Measurements from ENCODE around the gene TEX2.

The TEX2 gene

DNA sequence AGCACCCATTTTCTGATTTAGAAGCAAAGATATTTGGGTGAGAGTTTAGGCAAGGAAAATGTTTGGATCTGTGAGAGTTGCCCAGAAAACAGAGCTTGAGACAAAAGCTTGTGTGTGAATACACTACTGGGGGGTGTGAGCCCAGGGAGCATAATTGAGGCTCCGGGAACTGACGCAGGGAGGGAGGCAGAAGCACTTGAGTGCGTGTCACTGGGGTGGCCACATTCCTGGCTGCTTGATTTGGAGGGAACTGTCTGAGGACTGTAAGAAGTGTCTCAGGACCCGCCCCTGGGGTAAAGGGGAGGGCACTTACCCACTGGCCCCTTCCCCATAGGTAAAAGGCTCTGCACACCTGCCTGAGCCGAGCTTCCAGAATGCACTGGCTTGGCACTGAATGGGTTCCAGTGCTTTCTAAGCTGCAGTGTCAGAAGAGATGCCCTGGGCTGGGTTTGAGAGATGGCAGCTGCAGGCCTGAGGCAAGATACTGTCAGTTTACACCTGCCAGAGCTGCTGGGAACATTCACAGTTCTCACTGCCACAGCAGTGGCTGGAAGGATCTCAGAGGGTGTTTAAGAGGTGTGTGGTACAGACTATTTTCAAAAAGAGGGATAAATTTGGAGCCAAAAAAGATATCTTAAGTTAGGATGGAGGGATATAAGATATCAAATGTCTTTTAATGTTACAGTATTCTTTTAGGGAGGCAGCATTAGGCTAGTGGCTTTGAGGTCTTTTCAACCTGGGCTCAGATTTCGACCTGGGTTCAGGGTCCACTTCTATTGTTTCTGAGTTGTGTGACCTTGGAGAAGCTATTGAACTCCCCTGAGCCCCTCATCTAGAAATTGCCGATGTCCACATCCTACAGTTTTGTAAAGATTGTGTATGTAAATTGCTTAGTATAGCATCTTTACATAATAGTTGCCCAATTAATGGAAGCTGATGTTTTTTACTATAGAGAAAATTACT is 6.9 kb upstream of the TEX2 start:
- DNase-seq, result no peak

DNA sequence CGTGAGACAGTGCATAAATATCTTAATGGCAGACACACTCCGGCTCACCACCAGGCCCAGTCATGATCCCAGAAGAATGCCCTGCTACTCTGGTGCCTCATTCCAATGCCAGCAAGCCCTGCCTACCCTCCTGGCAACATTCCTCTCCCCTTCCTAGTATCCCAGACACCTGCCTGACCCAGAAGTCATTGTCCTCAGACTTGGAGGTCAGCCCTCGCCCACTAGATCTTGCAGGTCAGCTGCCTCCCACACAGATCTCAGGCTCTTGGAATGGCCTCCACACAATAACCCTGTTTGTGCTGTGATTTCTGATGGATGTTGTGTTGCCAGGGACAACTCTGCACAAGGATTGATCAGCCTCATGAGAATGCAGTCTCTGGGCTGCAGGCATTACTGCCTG is 1.8 kb upstream of the TEX2 start:
- DNase-seq, result no peak

DNA sequence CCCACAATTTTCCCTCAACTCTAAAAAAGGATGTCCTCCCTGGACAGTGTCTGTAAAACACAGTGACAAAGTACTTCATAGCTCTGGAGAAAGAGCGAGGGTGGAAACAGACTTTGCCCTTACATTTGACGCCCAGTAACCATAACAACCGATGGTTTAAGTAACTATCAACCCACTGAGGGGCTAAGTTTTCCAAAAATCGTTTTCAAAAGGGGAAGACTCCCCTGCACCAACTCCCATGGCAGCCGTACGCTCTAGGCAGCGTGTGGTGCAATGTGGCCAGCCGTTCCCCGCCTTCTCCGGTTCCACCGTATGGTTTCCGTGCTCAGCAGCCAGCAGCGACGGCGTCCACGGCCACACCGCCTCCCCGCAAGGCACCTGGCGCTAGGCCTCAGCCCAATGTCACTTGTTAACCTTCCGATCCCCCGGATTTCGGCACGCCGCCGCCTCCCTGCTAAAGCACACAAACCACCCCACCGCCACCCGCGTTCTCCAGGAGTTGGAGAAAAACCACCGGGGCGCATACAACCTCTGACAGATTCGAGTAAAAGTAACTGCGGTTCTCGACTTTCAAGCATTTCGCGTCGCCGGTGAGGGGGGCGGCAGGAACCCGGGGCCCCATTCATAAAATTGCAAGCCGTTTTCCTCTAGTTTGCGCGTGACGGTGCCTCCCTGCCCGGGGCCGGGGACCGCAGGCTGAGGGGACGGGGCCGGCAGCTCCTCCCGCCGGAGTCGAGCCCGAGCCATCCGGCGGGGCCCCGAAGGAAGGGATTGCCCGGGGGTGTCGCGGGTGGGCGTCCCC is 661 bp downstream of the TEX2 start:
- DNase-seq, result peak; percentile 18

DNA sequence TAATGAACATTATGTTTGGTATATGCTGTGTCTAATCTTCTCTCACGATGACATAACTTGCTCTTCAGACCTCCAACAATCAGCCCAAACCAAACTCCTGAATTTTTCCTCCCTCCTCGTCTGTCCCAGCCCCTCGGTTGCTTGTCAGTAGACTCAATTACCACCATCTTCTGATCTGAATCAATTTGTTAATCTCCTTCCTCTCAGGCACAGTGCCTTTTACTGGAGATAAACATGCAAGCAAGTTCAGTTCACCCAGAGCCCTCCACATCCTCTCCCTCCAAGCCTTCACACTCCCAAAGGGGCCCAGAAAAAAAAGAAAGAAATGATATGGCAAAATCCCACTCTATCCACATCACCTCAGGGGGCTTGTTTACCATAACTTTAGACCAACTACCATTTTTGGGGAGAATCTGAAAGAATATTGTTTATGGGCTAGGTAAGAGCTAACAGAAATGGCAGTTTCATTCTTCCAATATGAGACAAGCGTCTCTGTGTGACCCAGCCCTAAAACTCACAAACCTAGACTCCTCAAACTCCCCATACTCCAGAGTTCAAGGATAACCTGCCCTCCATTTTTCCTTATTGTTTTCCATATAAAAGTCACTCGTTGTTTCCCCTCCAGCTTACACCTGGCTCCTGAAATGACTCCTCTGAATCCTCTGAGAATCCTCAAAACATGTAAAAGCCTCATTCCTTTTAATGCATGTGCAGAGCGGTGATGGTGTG is 1.5 kb downstream of the TEX2 start:
- DNase-seq, result no peak

DNA sequence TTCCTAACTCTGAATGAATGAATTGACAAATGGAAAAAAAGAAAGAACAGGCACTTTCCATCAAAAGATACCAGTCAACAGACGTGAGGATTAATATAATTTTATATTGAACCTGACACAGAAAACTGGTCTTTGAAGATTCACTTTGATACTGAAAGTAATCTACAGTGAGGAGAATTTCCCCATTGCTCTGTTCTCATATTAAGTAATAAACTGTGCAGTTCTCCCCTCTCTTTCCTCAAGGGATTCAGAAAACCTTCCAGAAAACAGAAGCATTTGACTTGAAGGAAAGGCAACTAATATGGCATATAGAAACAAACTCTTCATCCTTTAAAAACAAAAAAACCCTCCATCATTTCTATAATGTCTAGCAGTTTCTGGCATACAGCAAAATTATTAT is 2.2 kb downstream of the TEX2 start:
- DNase-seq, result no peak

DNA sequence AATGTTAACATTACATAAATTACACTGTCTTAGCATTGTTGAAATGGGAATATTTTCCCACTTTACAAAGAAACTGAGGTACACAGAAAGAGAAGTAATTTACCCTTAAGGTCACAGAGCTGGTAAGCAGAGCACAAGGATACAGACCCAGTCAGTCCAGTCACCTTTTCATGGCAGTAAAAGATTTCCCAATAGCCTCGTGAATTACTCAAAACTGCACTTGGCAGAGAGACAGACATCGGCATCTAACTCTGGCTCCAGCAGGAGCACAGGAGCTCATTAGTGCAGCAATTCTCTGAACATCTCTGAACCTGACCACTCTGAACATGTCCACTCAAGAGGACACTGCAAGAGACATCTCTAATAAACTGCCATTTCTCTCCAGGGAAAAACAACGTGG is 3.1 kb downstream of the TEX2 start:
- no peak for DNase-seq

DNA sequence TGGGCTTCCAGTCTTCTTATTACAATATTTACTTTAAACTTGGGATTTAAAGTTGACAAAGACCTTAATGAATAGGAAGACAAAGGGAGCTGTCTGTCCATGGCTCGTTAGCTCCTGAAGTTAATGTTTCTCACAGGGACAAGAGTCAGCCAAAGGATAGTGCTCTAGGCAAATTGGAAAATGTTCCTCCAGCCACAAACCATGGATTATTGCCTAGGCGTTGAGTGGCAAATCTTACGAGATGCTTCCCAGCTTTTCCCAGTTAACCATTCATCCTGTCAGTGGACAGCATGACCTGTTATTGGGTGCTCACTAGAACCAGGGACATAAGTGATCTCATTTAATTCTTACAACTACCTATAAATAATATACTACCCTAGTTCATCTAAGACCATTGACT is 3.6 kb downstream of the TEX2 start:
- no peak for DNase-seq

DNA sequence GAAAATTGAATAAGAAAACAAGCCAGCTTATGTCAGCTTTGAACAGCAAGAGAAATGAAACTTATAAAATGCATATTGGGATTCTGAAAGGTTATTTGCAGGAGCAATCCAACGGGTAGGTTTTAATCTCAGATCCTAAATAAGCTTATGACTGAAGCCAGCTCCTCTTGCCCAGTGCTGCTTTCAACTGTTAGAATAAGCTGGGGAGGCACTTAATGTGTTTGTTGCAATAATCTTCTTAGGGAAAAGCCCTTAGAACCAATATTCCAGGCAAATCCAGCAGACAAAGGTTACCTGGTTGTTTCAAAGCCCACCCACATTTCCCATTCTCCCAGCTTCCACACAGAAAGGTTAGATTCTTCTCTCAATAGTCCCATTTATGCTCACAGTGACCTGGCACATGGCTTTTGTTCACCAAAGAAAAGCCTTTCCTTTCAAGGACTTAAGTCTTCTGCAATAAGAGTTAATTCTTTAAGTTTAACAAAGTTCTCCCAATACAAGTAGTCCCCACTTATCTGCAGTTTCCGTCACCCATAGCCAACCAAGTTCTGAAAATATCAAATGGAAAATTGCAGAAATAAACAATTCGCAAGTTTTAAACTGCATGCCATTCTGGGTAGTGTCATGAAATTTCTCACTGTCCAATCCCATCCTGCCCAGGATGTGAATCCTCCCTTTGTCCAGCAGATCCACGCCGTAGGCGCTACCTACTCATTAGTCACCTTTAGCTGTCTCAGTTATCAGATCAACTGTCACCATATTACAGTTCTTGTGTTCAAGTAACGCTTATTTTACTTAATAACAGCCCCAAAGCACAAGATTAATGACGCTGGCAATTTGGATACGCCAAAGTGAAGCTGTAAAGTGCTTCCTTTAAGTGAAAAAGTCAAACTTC is 5.9 kb downstream of the TEX2 start:
- DNase-seq, result no peak

DNA sequence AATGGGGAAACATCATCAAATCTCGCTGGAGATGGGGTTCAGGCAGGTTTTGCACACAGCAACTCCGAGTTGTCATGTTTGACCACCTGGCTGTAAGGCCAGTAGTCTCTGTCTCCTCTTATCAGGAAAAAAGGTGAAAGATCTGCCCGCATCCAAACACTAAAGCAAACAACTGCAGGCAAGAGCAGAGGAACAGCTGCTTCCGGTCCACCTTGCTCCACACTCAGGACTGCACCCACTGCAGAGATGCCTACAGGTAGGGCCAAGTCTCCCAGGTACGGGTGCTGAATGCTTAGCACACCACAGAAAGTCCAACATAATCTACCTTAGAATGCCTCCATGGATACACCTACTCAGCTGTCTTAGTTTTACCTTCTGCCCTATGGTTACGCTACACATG is 7.3 kb downstream of the TEX2 start:
- no peak for DNase-seq

DNA sequence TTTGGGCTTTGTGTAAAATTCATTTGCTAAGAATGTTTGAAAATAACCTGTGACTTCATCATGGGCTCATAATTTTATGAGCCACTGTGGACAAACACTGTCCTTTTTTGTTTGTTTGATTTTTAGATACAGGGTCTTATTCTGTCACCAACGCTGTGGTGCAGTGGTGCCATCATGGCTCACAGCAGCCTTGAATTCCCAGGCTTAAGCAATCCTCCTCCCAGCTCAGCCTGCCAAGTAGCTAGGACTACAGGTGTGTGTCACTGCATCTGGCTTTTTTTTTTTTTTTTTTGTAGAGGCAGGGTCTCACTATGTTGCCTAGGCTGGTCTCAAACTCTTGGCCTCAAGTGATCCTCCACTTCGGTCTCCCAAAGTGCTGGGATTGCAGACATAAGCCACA is 8.3 kb downstream of the TEX2 start:
- DNase-seq, result no peak

DNA sequence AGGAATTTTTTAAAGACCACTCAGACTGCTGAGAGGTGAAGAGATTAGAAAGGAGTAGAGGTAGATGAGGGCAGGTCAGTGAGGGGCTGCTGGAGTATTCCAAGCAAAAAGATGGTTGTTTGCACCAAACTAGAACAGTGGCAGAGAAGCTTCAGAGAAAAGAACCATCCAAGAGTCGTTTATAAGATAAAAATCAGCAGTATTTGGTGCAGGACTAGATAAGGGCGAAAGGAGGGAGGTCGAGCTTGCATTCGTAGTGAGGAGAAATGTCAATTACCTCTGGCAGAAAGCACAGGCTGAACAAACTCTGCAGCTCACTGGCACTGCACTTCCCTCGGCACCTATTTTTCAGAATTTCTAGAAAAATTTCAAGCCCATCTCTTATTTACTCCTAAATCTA is 9.6 kb downstream of the TEX2 start:
- no peak for DNase-seq

DNA sequence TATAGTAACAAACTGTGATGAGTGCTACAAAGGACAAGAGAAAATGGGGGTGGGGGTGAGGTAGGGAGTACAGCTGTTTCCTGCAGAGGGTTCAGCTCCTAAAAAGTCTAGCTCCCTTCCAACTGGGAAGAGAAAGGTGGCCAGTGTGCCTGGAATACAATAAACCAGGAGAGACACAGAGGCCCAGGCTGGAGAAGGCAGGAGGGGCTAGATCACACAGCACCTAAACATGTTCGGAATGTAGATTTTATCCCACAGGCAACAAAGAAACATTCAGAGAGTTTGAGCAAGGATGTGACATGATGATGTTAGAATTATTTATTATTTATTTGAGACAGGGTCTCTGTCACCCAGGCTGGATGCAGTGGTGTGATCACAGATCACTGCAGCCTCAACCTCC is 10.2 kb downstream of the TEX2 start:
- no peak for DNase-seq

DNA sequence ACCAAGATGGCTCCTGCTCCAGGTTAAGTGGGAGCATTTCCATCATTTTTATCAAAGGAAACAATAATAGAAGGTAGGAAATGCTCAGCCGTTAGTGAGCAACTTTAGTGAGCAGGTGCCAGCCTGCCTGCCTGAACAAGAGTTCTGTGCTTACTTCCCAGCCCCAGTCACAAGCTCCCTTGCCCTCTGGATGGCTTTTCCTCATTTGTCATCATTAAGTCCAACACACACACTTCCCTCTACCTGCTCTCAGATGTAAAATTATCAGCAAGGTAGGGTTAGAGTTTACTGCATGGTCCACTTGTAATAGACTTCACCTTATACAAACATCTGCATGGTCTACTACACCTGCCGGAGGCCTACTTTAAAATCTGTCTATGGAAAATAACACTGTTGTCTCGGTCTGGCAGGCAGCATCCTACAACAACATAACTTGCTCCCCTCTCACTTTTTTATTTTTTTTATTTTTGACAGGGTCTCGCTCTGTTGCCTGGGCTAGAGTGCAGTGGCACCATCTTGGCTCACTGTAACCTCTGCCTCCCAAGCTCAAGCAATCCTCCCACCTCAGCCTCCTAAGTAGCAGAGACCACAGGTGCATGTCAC is 12.7 kb downstream of the TEX2 start:
- no peak for DNase-seq

DNA sequence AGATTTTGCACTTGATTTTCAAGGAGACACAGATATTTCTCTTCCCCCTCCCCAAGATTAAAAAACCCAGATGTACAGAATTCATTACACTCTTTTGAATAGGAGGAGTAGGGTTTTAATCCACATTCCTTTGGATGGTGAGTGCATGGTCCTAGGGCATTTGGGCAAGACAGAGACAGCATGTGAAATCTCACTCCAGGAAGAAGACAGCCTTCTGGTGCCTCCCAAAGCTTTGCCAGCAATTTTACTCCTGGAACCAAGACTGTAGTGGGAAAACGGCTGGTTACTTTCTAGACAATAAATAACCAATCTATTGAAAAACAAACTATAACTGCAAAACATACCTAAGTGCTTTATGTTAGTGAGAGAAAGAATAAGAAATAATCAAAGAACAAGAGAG is 15.2 kb downstream of the TEX2 start:
- DNase-seq, result no peak

DNA sequence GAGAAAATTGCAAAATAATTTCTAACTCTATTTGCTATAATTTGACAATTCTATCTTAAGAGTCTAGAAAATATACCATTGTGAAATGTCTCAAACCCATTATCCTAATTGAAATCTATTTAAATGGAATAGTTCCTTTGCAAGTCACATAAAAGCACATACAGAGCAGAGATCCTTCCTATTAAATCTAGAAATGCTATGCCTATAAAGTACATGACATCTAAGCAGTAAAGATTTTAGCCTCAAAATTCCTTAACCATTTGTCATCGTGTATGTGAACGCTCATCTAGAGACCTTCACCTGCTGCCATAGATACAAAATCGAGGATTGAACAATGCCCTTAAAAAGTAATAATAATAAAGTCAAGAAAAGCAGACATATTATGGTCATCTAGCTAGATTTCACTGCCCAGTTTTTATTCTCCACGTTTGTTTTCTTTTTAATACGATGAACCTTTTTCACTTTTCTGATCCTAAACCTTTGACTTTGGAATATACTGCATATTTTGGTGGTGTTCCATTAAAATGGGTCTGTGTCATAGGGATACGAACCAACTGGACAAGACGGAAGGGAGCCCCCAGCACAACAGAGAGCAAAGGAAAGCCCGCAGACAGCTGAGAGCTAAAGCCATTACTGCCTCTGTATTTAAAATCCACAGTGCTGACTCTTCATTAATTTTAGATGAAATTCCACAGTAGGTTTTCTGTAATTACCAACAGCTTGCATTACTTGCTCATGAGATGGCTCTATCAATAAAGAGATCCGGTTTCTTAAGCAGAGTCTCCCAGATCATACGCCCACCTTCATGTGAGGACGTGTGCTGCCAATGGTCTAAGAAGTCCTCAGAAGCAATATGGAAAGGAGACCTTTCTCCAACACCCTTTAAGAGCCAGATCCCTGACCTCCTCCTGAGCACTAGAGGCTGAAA is 17.6 kb downstream of the TEX2 start:
- DNase-seq, result no peak

DNA sequence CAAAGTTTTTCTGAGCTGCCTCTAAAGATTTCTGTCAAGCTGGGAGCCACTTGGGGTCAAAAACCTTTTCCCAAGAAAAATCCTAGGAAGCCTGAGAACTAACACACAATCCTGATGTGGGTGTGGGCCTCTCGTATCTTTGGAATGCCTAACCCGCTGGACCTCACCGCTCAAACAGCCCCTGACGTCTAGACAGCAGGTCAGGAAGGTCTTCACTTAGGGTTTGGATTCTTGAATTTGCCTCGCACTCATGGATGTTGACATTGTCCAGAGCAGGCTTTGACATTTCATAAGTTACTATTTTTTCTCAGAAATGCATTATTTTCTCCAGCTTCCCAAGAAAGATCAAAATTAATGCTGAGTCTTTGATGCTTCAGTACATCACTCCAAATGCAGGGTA is 18.9 kb downstream of the TEX2 start:
- DNase-seq, result no peak

DNA sequence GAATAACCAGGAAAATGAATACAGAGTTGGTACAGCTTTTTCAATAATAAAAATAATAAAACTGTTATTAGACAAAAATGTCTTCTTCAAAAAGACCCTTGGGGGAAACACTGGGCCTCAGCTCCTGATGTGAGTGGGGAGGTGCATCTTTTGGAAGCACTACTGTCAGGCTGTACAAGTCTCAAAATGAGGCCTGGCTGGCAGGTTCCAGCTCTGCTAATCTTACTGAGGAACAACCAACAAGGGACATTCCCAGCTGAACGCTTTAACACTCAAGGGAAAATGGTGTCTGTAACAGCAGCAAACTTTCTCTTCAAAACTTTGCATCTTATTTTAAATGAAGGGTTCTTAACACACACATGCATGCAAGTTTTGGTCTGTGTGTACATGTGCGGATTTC is 19.7 kb downstream of the TEX2 start:
- no peak for DNase-seq

DNA sequence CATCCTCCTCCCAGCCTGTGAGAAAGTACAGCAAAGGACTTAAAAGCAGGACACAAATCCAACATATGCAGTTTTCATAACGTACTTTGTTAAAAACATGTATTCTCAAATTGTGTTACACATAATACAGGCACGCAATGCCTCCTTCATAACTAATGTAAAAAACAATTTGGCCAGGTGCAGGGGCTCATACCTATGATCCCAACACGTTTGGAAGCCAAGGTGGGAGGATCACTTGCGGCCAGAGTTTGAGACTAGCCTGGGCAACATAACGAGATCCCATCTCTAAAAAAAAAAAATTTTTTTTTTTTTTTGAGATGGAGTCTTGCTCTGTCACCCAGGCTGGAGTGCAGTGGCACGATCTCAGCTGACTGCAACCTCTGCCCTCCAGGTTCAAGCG is 20.4 kb downstream of the TEX2 start:
- no peak for DNase-seq

DNA sequence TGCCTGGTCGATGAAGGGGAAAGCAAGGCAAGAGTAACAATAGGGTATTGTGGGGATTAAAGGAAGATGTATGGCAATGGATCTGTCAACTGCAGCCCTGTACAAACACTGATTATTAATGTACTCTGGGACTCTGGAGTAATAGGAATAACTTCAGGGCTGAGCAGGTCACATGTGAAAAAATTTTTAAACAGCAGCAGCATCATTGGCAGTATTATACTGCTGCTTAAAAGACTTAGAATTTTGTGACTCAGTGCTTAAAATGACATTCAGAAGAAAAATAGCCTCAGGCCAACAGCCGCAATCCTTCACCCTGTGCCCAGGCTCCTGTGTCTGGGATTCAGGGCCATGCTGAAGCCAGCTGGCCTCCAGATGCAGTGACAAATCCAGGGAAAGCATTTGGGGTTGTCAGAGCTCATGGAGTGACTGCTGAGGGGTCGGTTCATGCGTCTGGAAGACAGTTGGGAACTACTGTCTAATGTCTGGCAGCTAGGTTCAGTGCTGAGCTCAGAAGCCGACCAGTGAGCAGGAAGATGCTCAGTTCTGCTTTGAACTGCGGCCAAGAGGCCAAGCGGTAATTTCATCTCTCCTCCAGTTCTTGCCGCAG is 22.2 kb downstream of the TEX2 start:
- no peak for DNase-seq

DNA sequence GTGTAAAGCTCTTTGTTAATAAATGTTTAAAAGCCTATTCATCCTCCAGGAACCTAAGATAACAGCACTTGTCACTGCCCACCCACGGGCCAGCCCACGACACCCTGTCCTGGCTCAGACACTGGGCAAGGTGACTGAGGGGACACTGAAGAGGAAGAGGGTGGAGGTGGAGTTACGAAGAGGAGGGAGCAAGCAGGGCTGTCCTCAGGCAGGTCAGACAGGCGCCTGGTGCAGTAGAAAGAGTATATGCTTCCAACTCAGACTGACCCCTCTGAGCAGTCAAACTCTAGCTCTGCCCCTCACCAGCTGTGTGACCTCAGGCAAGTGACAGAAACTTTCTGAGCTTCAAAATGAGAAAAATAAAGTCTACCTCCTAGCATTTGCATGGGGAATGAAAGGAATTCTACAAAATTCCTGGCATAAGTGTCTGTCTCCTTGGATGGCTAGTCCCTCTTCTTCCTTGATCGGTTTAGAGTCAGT is 22.8 kb downstream of the TEX2 start:
- no peak for DNase-seq

All from NCI-H2171 (cell line).